GM23338 (cell line): Measurements from ENCODE around the gene STX10. TPM values are rescaled to one million over a fixed set of nuclear protein-coding genes. Genes with fewer than 3 reads are reported as not detected.

Experiments used
- ATAC-seq: fragments of 200-7000 bp; cut with Tn5 transposase; 3 replicates; pipeline ENCODE4 v1.9.1; 2020
- DNase-seq: peaks from one replicate; pipeline ENCODE4 v3.0.0-alpha.2; 2015; ENCODE audit warnings: low spot score
- H2AFZ ChIP-seq: fragments of 200-600 bp; sonication (generic); 2 replicates; pipeline ENCODE4 v1.8.0; 2016; ENCODE audit warnings: antibody characterized with exemption, mild to moderate bottlenecking, moderate library complexity
- H3F3A ChIP-seq: fragments of 200-600 bp; sonication (generic); replicated peaks from 2 replicates; pipeline ENCODE4 v1.8.0; 2017; ENCODE audit warnings: antibody characterized with exemption, mixed run types, low read depth
- H3K27ac ChIP-seq: fragments of 200-600 bp; sonication (generic); 2 replicates; pipeline ENCODE4 v1.6.1; 2016; ENCODE audit warnings: low read depth
- H3K27me3 ChIP-seq: fragments of 200-600 bp; sonication (generic); 2 replicates; pipeline ENCODE4 v1.8.0; 2016; ENCODE audit warnings: mild to moderate bottlenecking, mixed run types, moderate library complexity; ENCODE audit not compliant: insufficient read depth
- H3K36me3 ChIP-seq: fragments of 200-600 bp; sonication (generic); 2 replicates; pipeline ENCODE4 v1.8.0; 2016; ENCODE audit warnings: mild to moderate bottlenecking; ENCODE audit not compliant: insufficient read depth
- H3K4me1 ChIP-seq: fragments of 200-600 bp; sonication (generic); 2 replicates; pipeline ENCODE4 v1.8.0; 2016; ENCODE audit warnings: mild to moderate bottlenecking, moderate library complexity; ENCODE audit not compliant: insufficient read depth
- H3K4me2 ChIP-seq: fragments of 200-600 bp; sonication (generic); 2 replicates; pipeline ENCODE4 v1.7.1; 2017; ENCODE audit warnings: mixed run types
- H3K4me3 ChIP-seq: fragments of 200-600 bp; sonication (generic); 2 replicates; pipeline ENCODE4 v1.6.1; 2016; ENCODE audit warnings: mixed run types
- H3K79me2 ChIP-seq: fragments of 200-600 bp; sonication (generic); replicated peaks from 2 replicates; pipeline ENCODE4 v1.8.0; 2017; ENCODE audit warnings: mild to moderate bottlenecking; ENCODE audit not compliant: insufficient read depth
- H3K9me2 ChIP-seq: fragments of 200-600 bp; sonication (generic); 2 replicates; pipeline ENCODE4 v1.8.0; 2017; ENCODE audit not compliant: insufficient read depth
- H4K20me1 ChIP-seq: fragments of 200-600 bp; sonication (generic); replicated peaks from 2 replicates; pipeline ENCODE4 v1.8.0; 2017; ENCODE audit warnings: mild to moderate bottlenecking; ENCODE audit not compliant: insufficient read depth
- H3K27ac Mint-ChIP-seq: 2 replicates; pipeline ENCODE4 v1.8.0; 2020; ENCODE audit warnings: inconsistent platforms, mild to moderate bottlenecking, moderate library complexity, mixed read lengths
- H3K27me3 Mint-ChIP-seq: 3 replicates; pipeline ENCODE4 v1.8.0; 2022; ENCODE audit warnings: low read depth, mild to moderate bottlenecking, moderate library complexity, mixed read lengths, inconsistent platforms; ENCODE audit not compliant: insufficient read depth, poor library complexity
- H3K36me3 Mint-ChIP-seq: 3 replicates; pipeline ENCODE4 v1.8.0; 2021; ENCODE audit warnings: low read depth, mild to moderate bottlenecking, inconsistent platforms, moderate library complexity, mixed read lengths
- H3K4me1 Mint-ChIP-seq: 3 replicates; pipeline ENCODE4 v1.8.0; 2020; ENCODE audit warnings: mild to moderate bottlenecking, inconsistent platforms, mixed read lengths
- H3K4me3 Mint-ChIP-seq: 3 replicates; pipeline ENCODE4 v1.8.0; 2021; ENCODE audit warnings: moderate library complexity, mild to moderate bottlenecking, inconsistent platforms, mixed read lengths
- H3K9me3 Mint-ChIP-seq: 3 replicates; pipeline ENCODE4 v1.8.0; 2020; ENCODE audit warnings: moderate library complexity, mild to moderate bottlenecking, inconsistent platforms, mixed read lengths
- CREB1 ChIP-seq: fragments of 250-450 bp; sonication (Bioruptor Pico); IDR thresholded peaks from 2 replicates; pipeline ENCODE4 v1.5.0; 2020; ENCODE audit warnings: low read depth, mild to moderate bottlenecking, moderate library complexity
- CTCF ChIP-seq, 2 experiments: fragments of 200-600 bp in 1 of 2; sonication (generic) in 1 of 2; conservative IDR thresholded peaks; 2 replicates each; pipeline versions ENCODE4 v1.5.1 to v1.6.1; 2016 to 2017; ENCODE audit warnings: antibody characterized with exemption in 2 of 2, low read depth in 2 of 2, mild to moderate bottlenecking in 2 of 2, moderate library complexity in 1 of 2
- ETS1 ChIP-seq: IDR thresholded peaks from 2 replicates; pipeline ENCODE4 v1.6.1; 2016; ENCODE audit warnings: antibody characterized with exemption
- EZH2 ChIP-seq: fragments of 200-600 bp; sonication (generic); IDR thresholded peaks from one replicate; pipeline ENCODE4 v1.8.0; 2017; ENCODE audit warnings: antibody characterized with exemption, mild to moderate bottlenecking, low read depth; ENCODE audit not compliant: unreplicated experiment
- JUNB ChIP-seq: IDR thresholded peaks from one replicate; pipeline ENCODE4 v1.6.1; 2016; ENCODE audit warnings: antibody characterized with exemption; ENCODE audit not compliant: unreplicated experiment
- NANOG ChIP-seq: IDR thresholded peaks from 2 replicates; pipeline ENCODE4 v1.6.1; 2016; ENCODE audit warnings: antibody characterized with exemption, borderline replicate concordance
- POLR2AphosphoS5 ChIP-seq: IDR thresholded peaks from 2 replicates; pipeline ENCODE4 v1.6.1; 2016; ENCODE audit warnings: antibody characterized with exemption, low read depth
- REST ChIP-seq: IDR thresholded peaks from one replicate; pipeline ENCODE4 v1.6.1; 2018; ENCODE audit warnings: antibody characterized with exemption; ENCODE audit not compliant: unreplicated experiment
- ZNF331 ChIP-seq: fragments of 250-450 bp; sonication (Bioruptor Pico); IDR thresholded peaks from 2 replicates; pipeline ENCODE4 v1.5.0; 2020; ENCODE audit warnings: low read depth, mild to moderate bottlenecking, moderate library complexity
- ZNF462 ChIP-seq: fragments of 250-450 bp; sonication (Bioruptor Pico); IDR thresholded peaks from 2 replicates; pipeline ENCODE4 v1.5.0; 2020; ENCODE audit warnings: mild to moderate bottlenecking, moderate library complexity
- polyA plus RNA-seq: library from polyadenylated mRNA; unstranded; fragments of >200 nt; fragmentation: Nextera tagmentation; extraction: Ambion mirVana; gene quantifications from 2 replicates; pipeline ENCODE4 v1.2.1, GENCODE V29; 2016
- total RNA-seq: library from RNA; depleted of rRNA; stranded (reverse); fragments of >200 nt; shearing (Covaris generic); gene quantifications from 2 replicates; pipeline ENCODE4 v1.2.3, GENCODE V29; 2014

Gene STX10
- total and polyA plus RNA-seq, 2 experiments from 2014 or later, result 42.8 to 55.9 TPM

GRCh38 chr19:13155472-13156359 lies 5.5 kb upstream of the STX10 start:
- TF ChIP-seq POLR2AphosphoS5 (peak; percentile 9), ZNF462 (CRISPR knock-in tag) (no peak), EZH2 (no peak), JUNB (no peak), CREB1 (CRISPR knock-in tag) (no peak), ETS1 (peak; percentile 66), NANOG (no peak), CTCF (conservative IDR thresholded peaks at IDR 0.05; ENCODE audit: low read depth in 2 of 2) (0 out of 4 replicates have a peak, but pooled peaks of 1 of the 2 experiments have one; percentile 2), REST (no peak), ZNF331 (no peak)
- Histone ChIP-seq H3F3A (peaks cover 32% of the 10 kb centered on the region), H3K27ac (peak overlapping the region; percentile 100), H3K36me3 (peaks cover 7% of the 10 kb centered on the region; the same call in 1 of the 2 replicates), H3K9me2 (no peaks in the 10 kb centered on the region), H3K4me2 (peak overlapping the region; percentile 99), H3K79me2 (peaks cover 40% of the 10 kb centered on the region), H3K4me1 (peaks cover 23% of the 10 kb centered on the region), H3K4me3 (peak overlapping the region; percentile 100), H3K27me3 (no peaks in the 10 kb centered on the region), H4K20me1 (peaks cover 8% of the 10 kb centered on the region), H2AFZ (no peak overlapping the region)
- ATAC-seq (peak; percentile 34), DNase-seq (peak; percentile 93)
- Mint-ChIP-seq H3K4me1 (peaks cover 24% of the 10 kb centered on the region), H3K36me3 (peaks cover 28% of the 10 kb centered on the region), H3K4me3 (peak overlapping the region; percentile 99), H3K27ac (peak overlapping the region; percentile 100), H3K9me3 (peaks cover 20% of the 10 kb centered on the region), H3K27me3 (peaks cover 56% of the 10 kb centered on the region)
